ENCODE data around the gene PPP1R14B.

DNA sequence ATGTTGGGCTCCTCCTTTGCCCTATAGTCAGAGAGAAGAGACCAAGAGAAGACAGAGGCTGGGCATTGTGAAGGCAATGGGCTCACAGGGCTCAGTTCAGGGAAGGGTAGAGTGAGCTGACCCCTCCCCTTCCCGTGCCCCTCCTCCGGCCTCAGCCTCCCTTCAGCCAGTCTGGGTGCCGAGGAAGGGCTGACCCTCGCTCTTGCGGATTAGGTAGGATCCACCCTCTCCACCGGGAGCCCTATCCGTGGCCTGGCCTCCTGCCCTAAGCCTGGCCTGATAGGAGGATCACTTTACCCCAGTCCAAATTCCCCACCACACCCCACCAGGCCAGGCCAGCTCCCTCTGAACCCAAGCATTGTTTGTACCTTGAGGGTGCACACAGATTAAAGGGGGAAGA, 1.8 kb upstream of the PPP1R14B start:
- TF ChIP-seq, protein P1, sequence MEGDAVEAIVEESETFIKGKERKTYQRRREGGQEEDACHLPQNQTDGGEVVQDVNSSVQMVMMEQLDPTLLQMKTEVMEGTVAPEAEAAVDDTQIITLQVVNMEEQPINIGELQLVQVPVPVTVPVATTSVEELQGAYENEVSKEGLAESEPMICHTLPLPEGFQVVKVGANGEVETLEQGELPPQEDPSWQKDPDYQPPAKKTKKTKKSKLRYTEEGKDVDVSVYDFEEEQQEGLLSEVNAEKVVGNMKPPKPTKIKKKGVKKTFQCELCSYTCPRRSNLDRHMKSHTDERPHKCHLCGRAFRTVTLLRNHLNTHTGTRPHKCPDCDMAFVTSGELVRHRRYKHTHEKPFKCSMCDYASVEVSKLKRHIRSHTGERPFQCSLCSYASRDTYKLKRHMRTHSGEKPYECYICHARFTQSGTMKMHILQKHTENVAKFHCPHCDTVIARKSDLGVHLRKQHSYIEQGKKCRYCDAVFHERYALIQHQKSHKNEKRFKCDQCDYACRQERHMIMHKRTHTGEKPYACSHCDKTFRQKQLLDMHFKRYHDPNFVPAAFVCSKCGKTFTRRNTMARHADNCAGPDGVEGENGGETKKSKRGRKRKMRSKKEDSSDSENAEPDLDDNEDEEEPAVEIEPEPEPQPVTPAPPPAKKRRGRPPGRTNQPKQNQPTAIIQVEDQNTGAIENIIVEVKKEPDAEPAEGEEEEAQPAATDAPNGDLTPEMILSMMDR (IDR thresholded peaks at IDR 0.05) = no peak
- TF ChIP-seq POLR2A (IDR thresholded peaks at IDR 0.05) (no peak), EP300 (IDR thresholded peaks at IDR 0.05) (no peak)

All from ovary (tissue), 3 donors.